Cardiac muscle cell (in vitro differentiated cells and primary cell): ENCODE data around the gene PIK3CD. TPM values are rescaled to one million over a fixed set of nuclear protein-coding genes. Genes with fewer than 3 reads are reported as not detected.

Experiments used
- DNase-seq, 2 donors: peaks; one replicate each; pipeline versions ENCODE4 v3.0.0 to v3.0.0-alpha.2; 2010 to 2017; ENCODE audit warnings: low read depth in 1 of 2, low spot score in 1 of 2
- H3K27ac ChIP-seq: fragments of 200-600 bp; sonication (generic); 2 replicates; pipeline ENCODE4 v1.5.1; 2016
- H3K27me3 ChIP-seq: fragments of 200-600 bp; sonication (generic); 2 replicates; pipeline ENCODE4 v1.6.0; 2016; ENCODE audit warnings: control low read depth
- H3K36me3 ChIP-seq: fragments of 200-600 bp; sonication (generic); 2 replicates; pipeline ENCODE4 v1.5.1; 2016; ENCODE audit warnings: control low read depth
- H3K4me1 ChIP-seq: fragments of 200-600 bp; sonication (generic); 2 replicates; pipeline ENCODE4 v1.8.1; 2017; ENCODE audit warnings: low read depth, mild to moderate bottlenecking, mixed run types
- H3K4me3 ChIP-seq: fragments of 200-600 bp; sonication (generic); 2 replicates; pipeline ENCODE4 v1.5.1; 2016; ENCODE audit warnings: mild to moderate bottlenecking
- H3K9me3 ChIP-seq: fragments of 200-600 bp; sonication (generic); 2 replicates; pipeline ENCODE4 v1.5.1; 2017; ENCODE audit warnings: low read depth, mild to moderate bottlenecking, control low read depth
- CTCF ChIP-seq: IDR thresholded peaks from 2 replicates; pipeline ENCODE4 v1.5.1; 2012; ENCODE audit warnings: low read depth, mild to moderate bottlenecking, low read length
- polyA plus RNA-seq: library from polyadenylated mRNA; unstranded; fragments of >200 nt; fragmentation: Nextera tagmentation; extraction: Ambion mirVana; gene quantifications from 2 replicates; pipeline ENCODE4 v1.2.1, GENCODE V29; 2016
- total RNA-seq: library from RNA; depleted of rRNA; stranded (reverse); fragments of >200 nt; gene quantifications from 2 replicates; pipeline ENCODE4 v1.2.3, GENCODE V29; 2016

Gene PIK3CD
- total and polyA plus RNA-seq, 2 experiments from 2014 or later = 3.0 to 7.9 TPM

DNA sequence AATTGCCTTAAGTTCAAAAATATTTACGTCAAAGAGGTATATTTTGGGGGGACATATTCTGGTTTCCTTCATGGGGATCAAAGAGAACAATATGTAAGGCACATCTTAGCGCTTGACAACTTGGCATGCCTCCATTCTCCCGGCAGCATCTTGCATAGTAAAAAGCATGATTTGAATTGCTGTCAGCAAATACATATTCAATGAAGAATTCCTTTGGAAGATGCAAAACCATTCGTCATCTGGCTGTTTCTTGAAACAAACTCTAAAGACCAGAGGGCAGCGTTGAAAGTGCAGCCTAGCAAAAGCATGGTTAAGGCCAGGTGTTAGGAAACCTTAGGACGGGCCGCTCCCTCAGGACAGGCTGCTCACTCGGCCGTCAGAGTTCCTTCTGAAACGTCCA lies 3.4 kb upstream of the PIK3CD start:
- H3K27ac ChIP-seq = no peak overlapping the region
- TF ChIP-seq CTCF = no peak
- peaks cover 56% of the 10 kb centered on the region for H3K27me3 ChIP-seq
- H3K4me3 ChIP-seq = no peak overlapping the region
- H3K4me1 ChIP-seq = peaks cover 4% of the 10 kb centered on the region
- H3K9me3 ChIP-seq = no peaks in the 10 kb centered on the region
- DNase-seq = no peak
- no peaks in the 10 kb centered on the region for H3K36me3 ChIP-seq

DNA sequence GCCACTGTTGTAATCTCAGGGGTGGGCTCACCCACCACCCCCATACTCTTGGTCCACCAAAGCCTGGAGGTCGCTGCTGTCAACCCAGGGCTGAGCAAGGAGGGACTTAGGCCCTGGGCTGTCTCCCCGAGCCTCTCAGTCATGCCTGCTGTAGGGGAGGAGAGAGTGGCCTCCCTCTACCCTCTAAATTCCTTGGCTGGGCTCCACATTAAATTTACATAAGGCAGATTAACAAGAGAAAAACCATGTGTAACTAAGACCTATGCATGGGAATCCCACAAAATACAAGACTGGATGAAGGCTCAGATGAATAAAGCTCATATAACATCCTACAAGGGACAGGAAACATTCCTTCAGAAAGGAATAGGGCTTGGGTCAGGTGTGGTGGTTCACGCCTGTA lies 1.8 kb upstream of the PIK3CD start:
- Histone ChIP-seq H3K9me3 (no peaks in the 10 kb centered on the region), H3K27me3 (peaks cover 68% of the 10 kb centered on the region)
- TF ChIP-seq CTCF = no peak

DNA sequence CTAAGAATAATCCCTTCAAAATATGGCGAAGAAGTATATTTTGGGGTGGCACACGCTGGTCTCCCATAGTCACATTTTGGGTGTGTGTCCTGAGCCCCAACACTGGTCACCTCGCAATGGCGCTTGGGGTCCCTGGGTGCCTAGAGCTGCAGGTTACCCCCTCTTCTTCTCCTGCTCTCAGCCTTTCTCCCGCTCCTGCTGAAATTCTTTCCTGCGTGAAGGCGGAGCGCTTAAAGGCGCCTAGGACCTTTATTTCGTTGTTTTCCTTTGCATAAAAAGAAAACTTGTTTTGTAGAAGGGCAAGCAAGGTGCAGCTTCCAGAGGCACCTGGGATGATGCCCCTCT lies 339 bp upstream of the PIK3CD start:
- H3K27ac ChIP-seq = no peak overlapping the region
- H3K36me3 ChIP-seq = no peaks in the 10 kb centered on the region
- H3K27me3 ChIP-seq = peaks cover 69% of the 10 kb centered on the region
- H3K9me3 ChIP-seq = no peaks in the 10 kb centered on the region
- DNase-seq = no peak
- peak overlapping the region; percentile 35 for H3K4me3 ChIP-seq
- H3K4me1 ChIP-seq = peaks cover 9% of the 10 kb centered on the region
- no peak for TF ChIP-seq CTCF

More for the DNA sequence above, 1.8 kb upstream of the PIK3CD start:
- Histone ChIP-seq H3K4me1 (peaks cover 9% of the 10 kb centered on the region), H3K4me3 (no peak overlapping the region), H3K36me3 (no peaks in the 10 kb centered on the region), H3K27ac (no peak overlapping the region)
- no peak for DNase-seq

- H3K27ac ChIP-seq = no peak overlapping the region
- peaks cover 9% of the 10 kb centered on the region for H3K4me1 ChIP-seq
- peak overlapping the region; percentile 35 for H3K4me3 ChIP-seq
- peaks cover 68% of the 10 kb centered on the region for H3K27me3 ChIP-seq
- H3K9me3 ChIP-seq = no peaks in the 10 kb centered on the region
- no peak for TF ChIP-seq CTCF
- peak in 1 of 2 donors; percentile 41 for DNase-seq
- H3K36me3 ChIP-seq = no peaks in the 10 kb centered on the region
Measured at GRCh38 chr1:9652379-9653209, 1.1 kb downstream of the PIK3CD start.

- peaks cover 9% of the 10 kb centered on the region for H3K4me1 ChIP-seq
- H3K36me3 ChIP-seq = no peaks in the 10 kb centered on the region
- no peak for DNase-seq
- H3K4me3 ChIP-seq = no peak overlapping the region
- H3K9me3 ChIP-seq = no peaks in the 10 kb centered on the region
- no peak for TF ChIP-seq CTCF
- no peak overlapping the region for H3K27ac ChIP-seq
- H3K27me3 ChIP-seq = peaks cover 62% of the 10 kb centered on the region
Measured at GRCh38 chr1:9653210-9653490, 1.6 kb downstream of the PIK3CD start.
